GM12878 (cell line): ENCODE data around the gene VWA8. TPM values are rescaled to one million over a fixed set of nuclear protein-coding genes. Genes with fewer than 3 reads are reported as not detected.

ENCODE experiments used
- ATAC-seq: fragments of 200-7000 bp; cut with Tn5 transposase; 3 replicates; pipeline ENCODE4 v1.9.1; 2020; ENCODE audit warnings: mild to moderate bottlenecking, moderate library complexity
- BruUV-seq: library from RNA; stranded (reverse); fragments of 400-500 nt; replicated peaks from 2 replicates; lab custom pipeline; 2021; lab: Mats Ljungman, UMichigan
- CTCF ChIA-PET: fragments of 300-600 bp; sonication (Branson Sonifier 250); formaldehyde crosslinking; extraction: SDS; loops from one replicate; lab custom pipeline; 2021; ENCODE audit warnings: inconsistent platforms; lab: Yijun Ruan, JAX
- POLR2A ChIA-PET: fragments of 350-600 bp; formaldehyde crosslinking; extraction: SDS; loops from one replicate; lab custom pipeline; 2021; ENCODE audit warnings: inconsistent platforms; lab: Charles Lee
- RAD21 ChIA-PET: fragments of 300-600 bp; sonication (Branson Sonifier 250); formaldehyde crosslinking; loops from one replicate; lab custom pipeline; 2023; ENCODE audit warnings: antibody characterized with exemption; ENCODE audit not compliant: unreplicated experiment; lab: Charles Lee
- SMC1A ChIA-PET: fragments of 300-600 bp; sonication (Branson Sonifier 250); formaldehyde crosslinking; loops from one replicate; lab custom pipeline; 2023; ENCODE audit not compliant: unreplicated experiment, uncharacterized antibody; lab: Charles Lee
- DNase-seq: peaks from one replicate; pipeline ENCODE4 v3.0.0-alpha.2; 2011; ENCODE audit warnings: low read depth, low spot score
- FAIRE-seq: peaks from 3 replicates; lab custom pipeline; 2011; peaks lifted over from hg19 to GRCh38; lab: Jason Lieb, UNC
- H2AFZ ChIP-seq: 2 replicates; pipeline ENCODE4 v1.6.0; 2011; ENCODE audit warnings: low read depth, low read length, control low read depth; ENCODE audit not compliant: control insufficient read depth
- H3K27ac ChIP-seq: 2 replicates; pipeline ENCODE4 v1.5.1; 2011; ENCODE audit warnings: control low read depth; ENCODE audit not compliant: control insufficient read depth, insufficient read depth
- H3K27me3 ChIP-seq, 2 experiments: replicated peaks in 1 of 2; 2 replicates each; pipeline versions ENCODE4 v1.6.0 to v1.6.1; 2011; ENCODE audit warnings: low read length in 1 of 2; ENCODE audit not compliant: control insufficient read depth in 2 of 2, insufficient read depth in 2 of 2
- H3K36me3 ChIP-seq, 2 experiments: 2 replicates each; pipeline ENCODE4 v1.5.1; 2011; ENCODE audit warnings: low read length in 1 of 2; ENCODE audit not compliant: control insufficient read depth in 2 of 2, insufficient read depth in 2 of 2
- H3K4me1 ChIP-seq: 2 replicates; pipeline ENCODE4 v1.6.1; 2011; ENCODE audit warnings: mild to moderate bottlenecking, low read length, moderate library complexity, mixed read lengths; ENCODE audit not compliant: control insufficient read depth, insufficient read depth
- H3K4me2 ChIP-seq: 2 replicates; pipeline ENCODE4 v1.6.0; 2011; ENCODE audit warnings: control low read depth; ENCODE audit not compliant: control insufficient read depth, insufficient read depth
- H3K4me3 ChIP-seq: fragments of 200-600 bp; sonication (generic); 2 replicates; pipeline ENCODE4 v1.5.1; 2016
- H3K79me2 ChIP-seq: 2 replicates; pipeline ENCODE4 v1.6.0; 2011; ENCODE audit warnings: low read length; ENCODE audit not compliant: control insufficient read depth, insufficient read depth
- H3K9ac ChIP-seq: 2 replicates; pipeline ENCODE4 v1.8.0; 2011; ENCODE audit warnings: low read length, control low read depth, mixed read lengths; ENCODE audit not compliant: control insufficient read depth, insufficient read depth
- H3K9me3 ChIP-seq: replicated peaks from 3 replicates; pipeline ENCODE4 v1.5.1; 2011; ENCODE audit warnings: mild to moderate bottlenecking, low read length; ENCODE audit not compliant: control insufficient read depth, insufficient read depth
- H4K20me1 ChIP-seq: 2 replicates; pipeline ENCODE4 v1.6.0; 2011; ENCODE audit not compliant: control insufficient read depth, insufficient read depth
- ATF3 ChIP-seq: IDR thresholded peaks from 2 replicates; pipeline ENCODE4 v1.6.1; 2011; ENCODE audit warnings: low read depth, mild to moderate bottlenecking, low read length, moderate library complexity, borderline replicate concordance; ENCODE audit errors: extremely low read depth
- BCL3 ChIP-seq: IDR thresholded peaks from 2 replicates; pipeline ENCODE4 v1.6.1; 2011; ENCODE audit warnings: borderline replicate concordance, low read depth, mild to moderate bottlenecking, moderate library complexity, low read length; ENCODE audit not compliant: insufficient read depth, poor library complexity, severe bottlenecking
- CHD1 ChIP-seq: IDR thresholded peaks from 2 replicates; pipeline ENCODE4 v1.6.1; 2012; ENCODE audit warnings: low read depth, low read length, improper control_type of control experiment
- E2F4 ChIP-seq: IDR thresholded peaks from 2 replicates; pipeline ENCODE4 v1.6.1; 2012; ENCODE audit warnings: low read depth, low read length, improper control_type of control experiment
- EED ChIP-seq: sonication (generic); IDR thresholded peaks from 2 replicates; pipeline ENCODE4 v1.6.1; 2016; ENCODE audit warnings: antibody characterized with exemption, low read depth
- ETV6 ChIP-seq, 2 experiments: fragments of 450-650 bp in 1 of 2; IDR thresholded peaks in 1 of 2; conservative IDR thresholded peaks in 1 of 2; 2 replicates each; pipeline ENCODE4 v1.6.1; 2014; ENCODE audit warnings: antibody characterized with exemption in 1 of 2, borderline replicate concordance in 1 of 2, low read depth in 1 of 2, mild to moderate bottlenecking in 1 of 2, moderate library complexity in 1 of 2
- MTA3 ChIP-seq: IDR thresholded peaks from 2 replicates; pipeline ENCODE4 v1.6.1; 2012; ENCODE audit warnings: low read length, inconsistent platforms, borderline replicate concordance
- NFYB ChIP-seq: IDR thresholded peaks from 2 replicates; pipeline ENCODE4 v1.6.1; 2011; ENCODE audit warnings: low read depth, mild to moderate bottlenecking, low read length, improper control_type of control experiment, moderate library complexity; ENCODE audit not compliant: insufficient read depth
- PAX8 ChIP-seq: fragments of 450-650 bp; IDR thresholded peaks from 2 replicates; pipeline ENCODE4 v1.6.1; 2017; ENCODE audit warnings: mild to moderate bottlenecking, moderate library complexity
- POLR2A ChIP-seq: IDR thresholded peaks from 2 replicates; pipeline ENCODE4 v1.6.1; 2011; ENCODE audit warnings: low read depth, mild to moderate bottlenecking, low read length
- POLR2AphosphoS2 ChIP-seq: IDR thresholded peaks from 2 replicates; pipeline ENCODE4 v1.6.1; 2011; ENCODE audit warnings: low read depth, mild to moderate bottlenecking, low read length, improper control_type of control experiment, moderate library complexity
- PRDM15 ChIP-seq: fragments of 450-650 bp; formaldehyde crosslinking; IDR thresholded peaks from 2 replicates; pipeline ENCODE4 v1.4.0; 2020; ENCODE audit warnings: mild to moderate bottlenecking, moderate library complexity
- SIX5 ChIP-seq: IDR thresholded peaks from 2 replicates; pipeline ENCODE4 v1.6.1; 2011; ENCODE audit warnings: mild to moderate bottlenecking, low read depth, low read length, moderate library complexity; ENCODE audit not compliant: severe bottlenecking
- SMARCA5 ChIP-seq: fragments of 450-650 bp; IDR thresholded peaks from 2 replicates; pipeline ENCODE4 v1.6.1; 2017; ENCODE audit warnings: mild to moderate bottlenecking
- TARDBP ChIP-seq: IDR thresholded peaks from 2 replicates; pipeline ENCODE4 v1.6.1; 2016; ENCODE audit warnings: borderline replicate concordance
- WGBS: methylation state at CpG from one replicate; pipeline ENCODE4 v1.1.6; 2016; ENCODE audit warnings: low lambda C conversion rate; ENCODE audit not compliant: insufficient replicate concordance, insufficient coverage; ENCODE audit errors: missing lambda C conversion rate; 5-methylcytosine and 5-hydroxymethylcytosine counted together
- in situ Hi-C: fragments of 300-500 bp; cut with MboI; formaldehyde crosslinking; loops from 9 replicates; pipeline ENCODE4 v1.14.3; 2018; ENCODE audit warnings: mixed read lengths
- intact Hi-C: fragments of 100-400 bp; cut with micrococcal nuclease; formaldehyde crosslinking; loops from one replicate; pipeline ENCODE4 v1.14.2; 2022; ENCODE audit not compliant: unreplicated experiment
- polyA plus RNA-seq, 11 experiments: library from polyadenylated mRNA; depleted of rRNA in 4 of 11; unstranded in 6 of 11; stranded (reverse) in 5 of 11; fragments of >200 nt; fragmentation: Nextera tagmentation in 4 of 11; fragmentation: Illumina TruSeq in 1 of 11; extraction: Ambion mirVana in 4 of 11; extraction: Trizol in 1 of 11; gene quantifications; 1 replicate in 1 of 11; 2 replicates in 10 of 11; pipeline versions ENCODE4 v1.2.1 to v1.2.3, GENCODE V29; 2011 to 2016; ENCODE audit warnings: inconsistent platforms in 2 of 11, missing spikeins in 2 of 11, low read depth in 1 of 11
- total RNA-seq, 4 experiments: library from RNA; depleted of rRNA in 3 of 4; stranded (reverse); fragments of >200 nt in 3 of 4; fragmentation: Illumina TruSeq in 1 of 4; extraction: Trizol in 1 of 4; gene quantifications; 2 replicates each; pipeline versions ENCODE4 v1.2.1 to v1.2.3, GENCODE V29; 2013 to 2021

VWA8 gene
- total and polyA plus RNA-seq, 10 of the 15 experiments (the other 5 are each of a cell fraction or from before 2014, with no cell fraction given), result 3.0 to 21.8 (median 13.5) TPM

- ChIA-PET CTCF (no interaction called here), RAD21 (no interaction called here), POLR2A (no interaction called here), SMC1A (interaction anchor here (1.1 to 1.7 kb wide), 2 partner anchors 23 to 31 kb away, joined by 4 read pairs; no protein-coding TSS in a partner anchor)
- Histone ChIP-seq H2AFZ (no peak overlapping the region), H4K20me1 (no peaks in the 10 kb centered on the region), H3K9me3 (no peaks in the 10 kb centered on the region), H3K36me3 (no peaks in the 10 kb centered on the region; a peak in 1 of 4 replicates), H3K4me1 (no peaks in the 10 kb centered on the region), H3K4me3 (no peak overlapping the region), H3K4me2 (no peak overlapping the region), H3K27me3 (no peaks in the 10 kb centered on the region), H3K27ac (no peak overlapping the region), H3K79me2 (no peaks in the 10 kb centered on the region), H3K9ac (no peak overlapping the region)
- intact Hi-C loops (no loop called here), in situ Hi-C loops (no loop called here)
- FAIRE-seq, result no peak
- WGBS, result 83% methylated on average over 5 of the region's 5 CpGs
- ATAC-seq, result no peak
- no TSS peak for BruUV-seq
- no peak for DNase-seq
- no peak for TF ChIP-seq CHD1
- TF ChIP-seq NFYB, result no peak
- no peak for TF ChIP-seq SMARCA5
- no peak for TF ChIP-seq ETV6 (conservative IDR thresholded peaks at IDR 0.05 in 1 of 2, IDR thresholded peaks at IDR 0.05 in 1 of 2; ENCODE audit: borderline replicate concordance in 1 of 2, low read depth in 1 of 2)
- TF ChIP-seq E2F4, result no peak
- TF ChIP-seq BCL3, result no peak
- no peak for TF ChIP-seq PAX8
- no peak for TF ChIP-seq POLR2A
- TF ChIP-seq PRDM15, result no peak
- no peak for TF ChIP-seq TARDBP
- no peak for TF ChIP-seq SIX5
- TF ChIP-seq EED, result no peak
- no peak for TF ChIP-seq ATF3
- TF ChIP-seq MTA3, result no peak
- no peak for TF ChIP-seq POLR2AphosphoS2
These were observed 339.0 kb downstream of the VWA8 start for GRCh38 chr13:41621716-41622431.
